Uterus (tissue), 2 donors: ENCODE measurements around the gene SYT15B.
"Not testable (repeated sequence)": the region's sequence is repeated elsewhere in the genome, so short reads cannot be mapped to it uniquely, and the experiment has no call there.

Source experiments
- POLR2A ChIP-seq, 2 donors: fragments of 450-650 bp; IDR thresholded peaks; one replicate each; pipeline ENCODE4 v1.6.1; 2016; ENCODE audit warnings: antibody characterized with exemption in 2 of 2, mild to moderate bottlenecking in 1 of 2, moderate library complexity in 1 of 2
- TF ChIP-seq, protein P1 (sequence below), 4 experiments: fragments of 200-600 bp in 2 of 4; fragments of 450-650 bp in 2 of 4; sonication (generic) in 2 of 4; IDR thresholded peaks; one replicate each; pipeline ENCODE4 v1.5.1; 2016 to 2019; ENCODE audit warnings: antibody characterized with exemption in 4 of 4, mild to moderate bottlenecking in 2 of 4, moderate library complexity in 1 of 4

GRCh38 chr10:47779590-47779989 is 16.2 kb upstream of the SYT15B start:
- TF ChIP-seq, protein P1, sequence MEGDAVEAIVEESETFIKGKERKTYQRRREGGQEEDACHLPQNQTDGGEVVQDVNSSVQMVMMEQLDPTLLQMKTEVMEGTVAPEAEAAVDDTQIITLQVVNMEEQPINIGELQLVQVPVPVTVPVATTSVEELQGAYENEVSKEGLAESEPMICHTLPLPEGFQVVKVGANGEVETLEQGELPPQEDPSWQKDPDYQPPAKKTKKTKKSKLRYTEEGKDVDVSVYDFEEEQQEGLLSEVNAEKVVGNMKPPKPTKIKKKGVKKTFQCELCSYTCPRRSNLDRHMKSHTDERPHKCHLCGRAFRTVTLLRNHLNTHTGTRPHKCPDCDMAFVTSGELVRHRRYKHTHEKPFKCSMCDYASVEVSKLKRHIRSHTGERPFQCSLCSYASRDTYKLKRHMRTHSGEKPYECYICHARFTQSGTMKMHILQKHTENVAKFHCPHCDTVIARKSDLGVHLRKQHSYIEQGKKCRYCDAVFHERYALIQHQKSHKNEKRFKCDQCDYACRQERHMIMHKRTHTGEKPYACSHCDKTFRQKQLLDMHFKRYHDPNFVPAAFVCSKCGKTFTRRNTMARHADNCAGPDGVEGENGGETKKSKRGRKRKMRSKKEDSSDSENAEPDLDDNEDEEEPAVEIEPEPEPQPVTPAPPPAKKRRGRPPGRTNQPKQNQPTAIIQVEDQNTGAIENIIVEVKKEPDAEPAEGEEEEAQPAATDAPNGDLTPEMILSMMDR (IDR thresholded peaks at IDR 0.05) = not testable (repeated sequence)
- TF ChIP-seq POLR2A (IDR thresholded peaks at IDR 0.05) = not testable (repeated sequence)
